AG09309 (cell line): ENCODE results near the gene SCN3B.

Experiments used
- DNase-seq: peaks from one replicate; pipeline ENCODE4 v3.0.0-alpha.2; 2010; ENCODE audit warnings: low read depth
- H3K4me3 ChIP-seq: 2 replicates; pipeline ENCODE4 v1.5.1; 2011; ENCODE audit warnings: mild to moderate bottlenecking, low read depth, low read length, moderate library complexity; ENCODE audit not compliant: control insufficient read depth
- TF ChIP-seq, protein P1 (sequence below): IDR thresholded peaks from 2 replicates; pipeline ENCODE4 v1.5.1; 2011; ENCODE audit warnings: mild to moderate bottlenecking, low read depth, low read length, inconsistent platforms; ENCODE audit not compliant: insufficient read depth, control insufficient read depth; ENCODE audit errors: missing control alignments

Gene SCN3B

DNA sequence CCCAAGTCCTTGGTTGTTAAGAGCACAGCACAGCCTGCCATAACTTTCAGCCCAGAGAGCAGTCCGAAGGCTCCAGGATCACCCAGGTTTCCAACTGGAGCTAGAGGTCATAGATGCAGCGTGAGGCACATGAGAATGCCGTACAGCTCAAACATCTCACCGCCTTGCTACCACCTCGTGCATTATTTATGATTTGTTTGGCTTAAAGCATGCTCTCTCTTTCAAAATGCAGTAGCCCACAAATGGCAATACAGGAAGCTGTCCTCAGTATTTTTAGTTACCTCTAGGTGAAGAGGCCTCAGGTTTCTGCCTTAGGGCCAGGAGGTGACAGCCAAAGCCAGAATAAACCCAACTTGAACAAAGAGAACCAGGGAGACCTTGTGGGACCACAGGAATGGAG is 14.4 kb downstream of the SCN3B start:
- H3K4me3 ChIP-seq, result no peak overlapping the region
- DNase-seq, result no peak
- TF ChIP-seq, protein P1, sequence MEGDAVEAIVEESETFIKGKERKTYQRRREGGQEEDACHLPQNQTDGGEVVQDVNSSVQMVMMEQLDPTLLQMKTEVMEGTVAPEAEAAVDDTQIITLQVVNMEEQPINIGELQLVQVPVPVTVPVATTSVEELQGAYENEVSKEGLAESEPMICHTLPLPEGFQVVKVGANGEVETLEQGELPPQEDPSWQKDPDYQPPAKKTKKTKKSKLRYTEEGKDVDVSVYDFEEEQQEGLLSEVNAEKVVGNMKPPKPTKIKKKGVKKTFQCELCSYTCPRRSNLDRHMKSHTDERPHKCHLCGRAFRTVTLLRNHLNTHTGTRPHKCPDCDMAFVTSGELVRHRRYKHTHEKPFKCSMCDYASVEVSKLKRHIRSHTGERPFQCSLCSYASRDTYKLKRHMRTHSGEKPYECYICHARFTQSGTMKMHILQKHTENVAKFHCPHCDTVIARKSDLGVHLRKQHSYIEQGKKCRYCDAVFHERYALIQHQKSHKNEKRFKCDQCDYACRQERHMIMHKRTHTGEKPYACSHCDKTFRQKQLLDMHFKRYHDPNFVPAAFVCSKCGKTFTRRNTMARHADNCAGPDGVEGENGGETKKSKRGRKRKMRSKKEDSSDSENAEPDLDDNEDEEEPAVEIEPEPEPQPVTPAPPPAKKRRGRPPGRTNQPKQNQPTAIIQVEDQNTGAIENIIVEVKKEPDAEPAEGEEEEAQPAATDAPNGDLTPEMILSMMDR, result no peak

DNA sequence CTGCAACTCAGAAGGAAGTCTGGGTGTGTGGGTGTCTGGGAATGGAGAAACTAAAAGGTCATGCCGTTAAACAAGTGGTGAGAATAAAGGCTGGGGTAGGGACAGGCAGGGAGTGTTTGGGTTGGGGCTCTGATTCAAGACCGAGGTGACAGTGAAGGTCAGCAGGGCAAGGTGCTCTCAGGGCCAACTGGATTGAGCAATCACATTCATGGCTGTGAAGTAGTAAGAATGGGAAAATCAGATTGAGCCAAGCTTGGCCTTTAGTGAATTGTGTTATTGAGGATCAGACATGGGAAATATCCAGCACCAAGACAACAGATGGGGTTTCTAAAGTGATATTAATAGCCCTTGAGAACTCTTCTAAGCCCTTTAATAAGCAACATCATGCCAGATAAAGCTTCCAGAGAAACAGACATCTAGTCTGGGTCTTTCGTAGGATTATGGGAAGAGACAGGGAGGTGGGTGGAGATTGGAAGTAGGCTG is 24.3 kb downstream of the SCN3B start:
- H3K4me3 ChIP-seq, result no peak overlapping the region
- TF ChIP-seq, protein P1, result no peak
- DNase-seq, result no peak

DNA sequence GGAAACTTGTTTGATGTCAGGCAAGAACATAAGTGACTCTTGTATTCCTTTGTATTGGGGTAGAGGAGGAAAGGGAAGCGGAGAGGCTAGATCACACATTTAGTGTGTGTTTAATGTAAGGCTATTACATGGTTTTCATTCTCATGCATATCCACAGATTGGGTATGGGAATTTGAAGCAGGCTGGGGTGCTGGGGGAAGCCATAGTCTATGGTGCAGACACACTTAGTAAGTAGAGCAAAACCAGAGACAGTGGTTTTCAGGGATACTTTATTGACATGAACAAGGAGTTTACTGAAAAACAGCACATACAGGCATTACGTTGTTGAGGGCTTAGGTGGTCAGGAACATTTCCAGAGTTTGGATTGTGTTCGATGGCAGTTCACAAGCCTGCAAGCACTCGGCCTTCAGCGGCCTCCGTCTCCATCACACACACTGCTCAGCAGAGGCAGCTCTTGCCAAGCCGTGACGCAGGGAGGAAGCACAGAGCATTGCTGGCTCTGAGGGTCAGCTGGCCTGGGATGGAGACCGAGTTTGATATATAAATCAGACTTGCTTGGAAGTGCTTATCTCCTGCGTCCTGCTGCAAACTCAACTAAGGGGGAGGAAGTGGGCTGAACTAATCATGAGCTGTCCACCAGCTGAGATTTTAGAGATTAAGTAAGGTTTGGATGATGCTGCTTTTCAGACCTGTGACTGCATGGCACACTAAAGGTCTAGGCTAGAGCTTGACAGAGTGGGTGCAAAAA is 25.3 kb downstream of the SCN3B start:
- no peak for DNase-seq
- TF ChIP-seq, protein P1, result no peak
- H3K4me3 ChIP-seq, result no peak overlapping the region

DNA sequence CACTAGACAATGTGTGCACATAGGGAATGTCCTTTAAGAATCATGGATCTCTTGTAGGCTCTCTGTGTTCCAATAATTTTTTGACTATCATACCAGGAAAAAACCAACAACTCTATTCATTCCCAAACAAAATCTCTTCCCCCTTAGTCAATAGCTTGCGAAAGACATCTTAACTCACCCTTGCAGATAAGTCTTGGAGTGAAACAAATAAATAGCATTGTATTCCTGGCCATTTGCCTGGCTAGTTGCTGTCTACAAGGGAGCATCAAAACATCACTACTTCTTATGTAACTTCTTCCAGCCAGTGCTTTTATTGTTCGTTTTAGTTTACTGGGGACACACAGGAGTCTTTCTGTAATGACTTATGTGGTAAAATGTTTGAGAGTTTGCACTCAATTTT is 29.4 kb downstream of the SCN3B start:
- peak; percentile 32 for DNase-seq
- TF ChIP-seq, protein P1, result no peak
- no peak overlapping the region for H3K4me3 ChIP-seq

DNA sequence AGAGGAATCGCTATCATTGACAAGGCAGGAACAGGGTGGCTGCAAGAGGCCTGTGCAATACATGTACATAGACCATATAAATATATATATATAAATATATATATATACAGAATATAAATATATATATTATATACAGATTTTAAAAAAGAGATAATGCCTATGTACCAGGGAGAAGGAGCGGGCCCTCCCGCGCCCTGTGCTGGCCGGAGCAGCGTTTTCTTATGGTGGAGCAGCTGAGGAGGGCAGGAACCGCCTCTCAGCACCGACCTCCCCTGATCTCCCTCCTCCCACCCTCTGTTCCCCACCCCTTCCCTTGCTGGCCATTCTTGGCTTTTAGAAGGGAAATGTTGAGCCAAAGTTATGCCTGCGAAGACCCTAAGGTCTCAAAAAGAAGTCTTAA is 31.8 kb downstream of the SCN3B start:
- TF ChIP-seq, protein P1, result no peak
- H3K4me3 ChIP-seq, result no peak overlapping the region
- no peak for DNase-seq

DNA sequence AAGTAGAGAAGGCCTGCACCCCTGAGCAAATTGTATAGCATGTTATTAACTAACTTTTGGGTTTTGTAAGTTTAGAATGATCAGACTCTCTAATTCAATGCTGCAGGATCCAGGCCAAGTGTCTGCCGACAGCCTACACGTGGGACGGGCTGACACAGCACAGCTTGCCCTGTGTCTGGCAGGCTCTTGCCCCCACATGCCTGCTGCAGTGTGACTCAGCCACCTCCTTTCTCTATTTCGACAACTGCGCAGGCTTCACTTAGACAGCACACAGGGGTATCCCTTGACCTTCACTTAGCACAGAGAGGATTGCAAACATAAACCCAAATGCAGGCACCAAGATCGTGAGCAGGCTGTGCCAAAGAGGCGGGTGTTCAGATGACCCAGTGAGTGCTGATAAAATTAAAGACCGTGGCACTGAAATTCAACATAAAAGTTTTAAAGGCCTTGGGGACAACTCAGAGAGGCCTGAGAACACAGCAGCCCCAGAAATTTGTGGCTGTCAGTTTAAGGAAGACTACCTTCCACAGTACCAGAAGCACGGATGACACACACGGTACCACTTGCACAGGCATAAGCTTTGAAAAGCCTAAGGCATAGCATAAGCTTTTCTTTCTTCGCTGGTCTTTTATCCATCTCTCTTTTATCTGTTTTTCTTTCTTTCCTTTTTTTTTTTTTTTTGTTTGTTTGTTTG is 37.8 kb downstream of the SCN3B start:
- peak; percentile 48 for DNase-seq
- TF ChIP-seq, protein P1, result no peak
- no peak overlapping the region for H3K4me3 ChIP-seq
